HG02885 (cell line): ENCODE data around the gene SLC15A1.
"Not testable (repeated sequence)": the region's sequence is repeated elsewhere in the genome, so short reads cannot be mapped to it uniquely, and the experiment has no call there.

Experiments used
- ATAC-seq: cut with Tn5 transposase; IDR thresholded peaks from one replicate; pipeline ENCODE4 v1.9.1; 2021; ENCODE audit warnings: mild to moderate bottlenecking; ENCODE audit not compliant: unreplicated experiment, poor library complexity

SLC15A1 gene

GRCh38 chr13:98755729-98756128, 3.3 kb upstream of the SLC15A1 start:
- ATAC-seq = no peak

GRCh38 chr13:98755116-98755515, 2.6 kb upstream of the SLC15A1 start:
- no peak for ATAC-seq

- not testable (repeated sequence) for ATAC-seq
These were observed 2.0 kb upstream of the SLC15A1 start for GRCh38 chr13:98754468-98754867.

- ATAC-seq = no peak
These were observed 508 bp downstream of the SLC15A1 start for GRCh38 chr13:98751861-98752466.

GRCh38 chr13:98751367-98751782, 1.1 kb downstream of the SLC15A1 start:
- ATAC-seq = no peak

- no peak for ATAC-seq
These were observed 3.0 kb downstream of the SLC15A1 start for GRCh38 chr13:98749501-98749900.

GRCh38 chr13:98746968-98747367, 5.5 kb downstream of the SLC15A1 start:
- no peak for ATAC-seq

- no peak for ATAC-seq
These were observed 9.1 kb downstream of the SLC15A1 start for GRCh38 chr13:98743377-98743776.

- no peak for ATAC-seq
These were observed 9.5 kb downstream of the SLC15A1 start for GRCh38 chr13:98742961-98743360.

- no peak for ATAC-seq
These were observed 10.6 kb downstream of the SLC15A1 start for GRCh38 chr13:98741741-98742435.

- no peak for ATAC-seq
These were observed 12.3 kb downstream of the SLC15A1 start for GRCh38 chr13:98740131-98740530.

- no peak for ATAC-seq
These were observed 13.5 kb downstream of the SLC15A1 start for GRCh38 chr13:98738993-98739392.

GRCh38 chr13:98738213-98738612, 14.3 kb downstream of the SLC15A1 start:
- no peak for ATAC-seq

- ATAC-seq = no peak
These were observed 20.5 kb downstream of the SLC15A1 start for GRCh38 chr13:98731925-98732324.

- no peak for ATAC-seq
These were observed 21.4 kb downstream of the SLC15A1 start for GRCh38 chr13:98731038-98731437.

- ATAC-seq = no peak
These were observed 22.0 kb downstream of the SLC15A1 start for GRCh38 chr13:98730441-98730840.

- no peak for ATAC-seq
These were observed 22.8 kb downstream of the SLC15A1 start for GRCh38 chr13:98729658-98730057.

- no peak for ATAC-seq
These were observed 29.5 kb downstream of the SLC15A1 start for GRCh38 chr13:98722958-98723357.

- ATAC-seq = no peak
These were observed 30.5 kb downstream of the SLC15A1 start for GRCh38 chr13:98721825-98722510.

- no peak for ATAC-seq
These were observed 32.8 kb downstream of the SLC15A1 start for GRCh38 chr13:98719527-98720250.

GRCh38 chr13:98717891-98718290, 34.6 kb downstream of the SLC15A1 start:
- no peak for ATAC-seq
